GM19025 (cell line): Measurements from ENCODE around the gene NCKAP5.
A peak's percentile ranks its signal among the peaks of the same experiment; 100 is the strongest.

ENCODE experiments used
- ATAC-seq: cut with Tn5 transposase; IDR thresholded peaks from one replicate; pipeline ENCODE4 v1.9.1; 2021; ENCODE audit warnings: mild to moderate bottlenecking, low read depth, moderate library complexity; ENCODE audit not compliant: unreplicated experiment

Gene NCKAP5

DNA sequence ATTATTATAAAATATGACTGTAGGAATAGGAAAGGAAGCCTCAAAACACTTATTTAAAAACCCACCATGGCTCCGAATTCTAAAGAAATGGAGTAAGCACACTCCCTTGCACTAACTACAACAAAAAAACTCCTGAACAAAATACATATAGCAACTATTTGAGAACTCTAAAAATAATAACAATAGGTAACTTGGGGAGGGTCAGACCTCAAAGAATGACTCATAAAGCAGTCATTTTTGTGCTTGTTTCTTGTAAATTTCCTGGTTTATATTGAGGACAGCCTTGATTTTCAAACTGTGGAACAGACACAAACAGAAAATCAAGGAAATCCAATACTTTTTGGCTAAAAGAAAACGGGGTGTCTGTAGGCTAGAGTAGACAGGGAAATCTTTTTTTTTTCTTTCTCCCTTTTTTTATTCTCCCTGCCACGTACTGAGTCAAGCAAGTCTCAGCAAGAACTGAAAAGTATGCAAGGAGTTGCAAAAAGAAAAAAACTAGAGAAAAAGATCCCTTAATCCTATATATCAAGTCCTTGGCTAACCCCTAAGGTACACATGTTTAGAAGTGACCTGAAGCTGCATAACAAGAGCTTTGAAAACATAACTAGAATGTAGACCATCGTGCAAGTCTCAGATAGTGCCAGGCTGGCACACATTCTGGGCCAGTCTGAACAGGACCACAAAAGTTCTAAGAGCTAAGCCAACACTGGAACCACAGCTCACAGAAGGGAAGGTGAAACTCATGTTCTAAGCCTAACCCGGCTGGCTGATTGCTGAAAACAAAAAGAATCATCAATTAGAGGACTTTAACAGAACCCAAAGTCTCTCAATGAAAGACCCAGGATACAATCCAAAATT lies 495.2 kb downstream of the NCKAP5 start:
- no peak for ATAC-seq

DNA sequence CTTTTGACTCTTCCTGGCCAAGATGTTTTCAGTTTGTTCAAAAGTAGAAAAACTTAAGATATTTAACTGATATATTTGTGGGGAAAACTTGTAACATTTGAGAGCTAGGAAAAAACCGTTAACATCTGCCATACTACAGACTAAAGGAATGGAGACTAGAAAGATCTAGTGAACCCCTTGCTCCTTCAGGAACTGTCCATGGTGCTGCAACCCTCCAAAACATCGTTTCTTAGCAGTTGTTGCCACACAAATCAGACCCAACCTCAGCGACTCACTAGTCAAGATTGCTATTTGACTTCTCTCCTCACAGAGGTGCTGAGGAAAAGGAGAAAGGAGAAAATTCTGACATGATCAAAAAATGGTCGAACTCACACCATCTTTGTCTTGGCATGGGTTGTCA lies 504.5 kb downstream of the NCKAP5 start:
- ATAC-seq: no peak

DNA sequence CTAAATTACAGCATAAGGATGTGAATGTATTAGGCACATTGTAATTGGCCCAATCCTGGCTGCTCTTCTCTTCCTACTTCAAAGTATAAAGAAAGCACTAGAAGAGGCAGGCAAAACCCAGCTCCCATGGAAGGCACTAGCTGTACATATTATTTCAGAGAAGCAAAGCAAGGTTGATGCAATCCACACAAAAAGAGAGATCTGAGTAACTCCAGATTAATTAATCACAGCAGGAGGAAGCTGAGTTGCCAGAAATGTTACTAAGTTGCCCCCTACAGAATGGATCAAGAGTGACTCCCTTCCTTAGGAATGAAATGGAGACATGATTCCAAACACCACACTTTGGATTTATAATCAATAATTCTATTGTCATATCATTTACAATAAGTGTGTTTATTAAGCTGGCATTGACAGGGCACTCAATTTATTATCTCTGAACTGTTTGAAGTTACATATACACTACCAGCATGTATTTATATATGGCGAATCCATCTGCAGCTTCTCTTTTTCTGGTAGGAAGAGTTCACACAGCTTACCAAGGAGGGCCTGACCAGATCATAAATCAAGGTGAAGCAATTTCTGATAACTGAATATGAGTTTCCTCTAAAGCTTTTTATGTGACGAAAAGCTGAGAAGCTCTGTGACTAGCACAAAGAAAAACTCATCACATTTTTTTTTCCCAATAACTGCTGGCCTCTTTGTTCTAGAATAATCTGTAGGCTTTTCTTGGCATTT lies 505.2 kb downstream of the NCKAP5 start:
- ATAC-seq: no peak

DNA sequence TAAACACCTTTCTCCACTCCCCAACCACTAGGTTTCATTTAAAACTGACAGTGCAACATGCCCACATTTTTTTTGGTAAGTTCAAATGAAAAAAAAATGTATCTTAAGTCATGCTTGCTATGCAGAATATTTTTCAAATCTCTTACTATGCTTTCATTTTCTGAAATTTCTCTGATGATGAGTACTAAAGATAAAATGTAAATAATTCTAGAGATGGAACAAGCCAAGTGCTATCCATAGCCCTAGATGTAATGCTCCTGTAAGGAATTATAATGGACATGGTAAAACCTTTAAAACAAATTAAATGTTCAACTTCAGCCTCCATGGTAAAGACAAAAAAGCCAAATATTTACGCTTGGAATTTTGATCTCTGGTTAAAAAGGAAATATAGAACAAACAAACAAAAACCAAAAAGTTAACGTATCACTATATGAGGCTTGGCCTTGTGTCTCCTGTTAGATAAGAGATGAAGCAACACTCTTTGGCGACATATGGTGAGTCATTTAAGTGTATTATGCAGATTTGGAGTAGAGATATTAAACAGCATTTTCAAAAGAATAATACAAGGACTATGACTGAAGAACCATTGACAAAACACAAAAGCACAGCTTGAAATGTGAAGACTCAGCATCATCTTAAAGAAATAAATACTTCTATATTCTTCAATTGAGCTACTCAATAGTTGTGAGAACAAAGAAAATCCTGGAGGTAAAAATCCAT lies 506.2 kb downstream of the NCKAP5 start:
- ATAC-seq: no peak

DNA sequence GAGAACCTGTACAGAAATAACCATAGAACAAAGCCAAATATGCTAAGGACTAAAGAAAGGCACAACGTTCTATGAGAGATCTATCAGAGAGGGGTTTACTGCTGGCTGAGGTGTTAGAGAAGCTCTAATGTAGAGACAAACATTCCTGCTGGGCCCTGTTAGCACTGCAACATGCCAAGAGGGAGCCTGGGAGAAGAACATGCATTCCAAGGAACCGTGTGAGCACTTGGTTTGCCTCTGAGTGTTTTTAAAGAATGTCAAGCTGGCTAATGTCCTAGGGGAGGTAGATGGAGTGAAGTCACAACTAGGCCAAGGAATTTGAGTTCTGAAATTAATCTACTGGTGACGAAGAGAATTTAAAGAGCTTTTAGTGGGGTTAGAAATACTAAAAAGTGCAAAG lies 514.0 kb downstream of the NCKAP5 start:
- no peak for ATAC-seq

DNA sequence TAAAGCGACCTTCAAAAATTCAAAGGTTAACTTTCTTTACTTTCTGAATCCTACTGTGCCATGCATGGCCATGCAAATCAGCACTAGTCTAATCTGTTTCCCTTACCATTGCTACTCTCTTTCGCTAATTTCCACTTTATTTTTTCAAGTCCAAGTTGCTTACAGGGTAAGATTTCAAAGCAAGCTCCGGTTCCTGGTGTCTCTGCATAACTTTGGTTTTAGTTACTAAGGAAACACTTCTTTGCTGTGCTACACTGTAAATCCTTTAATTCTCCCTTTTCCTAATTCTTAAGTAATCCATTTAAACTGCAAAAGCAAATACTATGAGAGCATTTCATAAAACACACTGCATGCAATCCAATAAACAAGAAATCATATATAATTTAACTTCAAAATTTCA lies 514.7 kb downstream of the NCKAP5 start:
- ATAC-seq: no peak

DNA sequence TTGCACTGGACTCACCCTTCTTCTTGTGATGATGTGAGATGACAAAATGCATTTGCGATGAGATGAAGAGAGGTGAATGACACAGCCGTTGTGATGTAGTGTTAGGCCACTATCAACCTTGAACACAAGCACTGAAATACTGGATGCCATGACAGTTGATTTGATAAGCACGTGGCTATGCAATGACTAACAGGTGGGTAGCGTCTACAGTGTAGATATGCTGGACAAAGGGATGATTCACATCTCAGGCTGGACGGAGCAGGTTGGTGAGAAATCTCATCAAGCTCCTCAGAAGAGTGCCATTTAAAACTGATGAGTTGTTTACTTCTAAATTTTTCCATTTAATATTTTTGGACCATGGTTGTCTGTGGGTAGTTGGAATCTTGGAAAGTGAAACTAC lies 522.5 kb downstream of the NCKAP5 start:
- ATAC-seq: no peak

DNA sequence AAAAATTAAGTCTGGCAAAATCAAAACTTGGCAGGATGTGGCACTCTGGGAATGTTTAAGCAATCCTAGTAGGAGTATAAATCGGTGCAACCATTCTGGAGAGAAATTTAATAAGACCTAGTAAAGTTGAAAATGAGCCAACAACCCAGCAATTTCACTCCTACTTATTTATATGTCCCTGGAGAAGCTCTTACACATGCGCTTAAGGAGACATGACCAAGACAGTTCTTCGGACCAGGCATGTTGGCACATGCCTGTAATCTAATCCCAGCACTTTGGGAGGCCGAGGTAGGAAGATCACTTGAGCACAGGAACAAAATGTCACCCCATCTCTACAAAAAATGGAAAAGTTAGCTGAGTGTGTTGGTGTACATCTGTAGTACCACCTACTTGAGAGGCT lies 523.7 kb downstream of the NCKAP5 start:
- ATAC-seq: no peak

DNA sequence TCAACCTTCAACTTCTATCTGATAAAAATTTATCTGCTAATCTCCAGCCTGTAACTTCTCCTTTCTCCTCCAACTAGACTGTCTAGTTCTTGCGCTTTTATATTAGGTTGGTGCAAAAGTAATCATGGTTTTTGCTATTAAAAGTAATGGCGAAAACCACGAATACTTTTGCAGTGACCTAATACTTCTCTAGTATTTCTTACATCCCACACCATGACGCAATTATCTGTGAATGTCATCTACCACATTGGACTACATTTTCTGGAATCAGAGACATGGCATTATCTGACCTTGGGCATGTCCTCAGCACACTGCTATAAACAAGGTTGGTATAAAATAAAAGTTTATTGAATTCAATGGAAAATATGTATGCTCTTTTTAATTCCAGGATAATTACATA lies 528.1 kb downstream of the NCKAP5 start:
- ATAC-seq: no peak

DNA sequence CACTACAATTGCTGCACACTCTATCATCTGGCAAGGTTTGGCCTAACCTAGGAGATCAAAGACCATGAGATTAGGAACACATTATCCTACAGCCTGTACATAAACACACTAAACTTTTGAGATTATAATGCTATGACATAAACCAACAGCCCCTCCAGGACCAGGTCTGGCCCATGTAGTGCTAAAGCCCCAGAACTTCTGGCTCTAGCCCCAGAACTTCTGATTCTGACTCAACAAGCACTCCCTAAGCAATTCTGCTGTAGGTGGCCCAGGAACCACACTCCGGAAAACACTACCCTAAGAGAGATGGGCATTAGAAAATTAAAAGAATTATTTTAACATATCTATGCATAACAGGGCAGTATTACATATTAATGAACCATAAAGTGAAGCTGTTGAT lies 528.7 kb downstream of the NCKAP5 start:
- no peak for ATAC-seq

DNA sequence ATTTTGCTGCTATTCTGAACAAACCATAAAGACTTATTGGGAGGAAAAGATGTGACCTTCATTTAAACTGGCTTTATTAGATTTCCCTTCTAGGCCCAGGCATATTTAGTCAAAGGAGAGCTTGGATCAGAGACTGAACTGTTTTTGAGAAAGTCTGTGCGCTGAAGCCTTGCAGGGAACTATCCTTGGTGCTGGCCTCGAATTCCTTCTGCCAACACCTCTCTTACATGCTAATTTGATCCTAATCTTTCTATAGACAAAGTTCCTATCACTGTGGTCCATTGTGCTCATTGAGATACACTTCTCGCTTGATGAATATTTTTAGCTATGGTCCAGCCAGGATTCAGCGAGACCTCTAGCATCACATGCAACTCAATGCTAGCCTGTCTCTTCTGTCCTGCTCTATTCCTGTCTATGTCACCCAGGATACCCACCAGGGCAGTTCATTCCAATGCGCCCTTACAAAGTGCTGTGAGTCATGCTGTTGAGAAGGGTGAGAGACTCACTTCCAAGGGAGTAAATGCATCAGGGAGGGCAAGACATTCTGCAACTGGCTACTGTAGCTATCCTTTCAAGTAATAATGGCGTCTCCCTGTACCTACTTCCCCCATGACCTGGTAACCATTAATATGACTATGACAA lies 541.6 kb downstream of the NCKAP5 start:
- no peak for ATAC-seq

DNA sequence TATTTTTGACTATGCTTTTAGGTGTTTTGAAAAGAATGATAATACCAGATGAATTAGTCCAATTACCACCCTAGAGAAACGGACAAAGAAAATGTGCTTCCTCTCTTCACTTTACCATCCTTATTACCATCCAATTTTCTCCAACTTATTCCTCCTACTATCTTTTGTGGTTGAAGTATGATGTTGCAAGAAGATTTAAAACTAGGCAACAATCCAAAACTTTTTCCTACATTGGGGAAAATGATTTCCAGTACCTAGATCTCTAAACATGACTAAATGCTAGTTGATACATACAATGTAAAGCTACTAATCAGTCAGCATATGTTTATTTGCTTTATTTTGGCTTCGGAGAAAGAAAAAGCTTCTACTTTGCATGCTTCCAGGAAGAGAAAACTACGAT lies 543.3 kb downstream of the NCKAP5 start:
- ATAC-seq: no peak

DNA sequence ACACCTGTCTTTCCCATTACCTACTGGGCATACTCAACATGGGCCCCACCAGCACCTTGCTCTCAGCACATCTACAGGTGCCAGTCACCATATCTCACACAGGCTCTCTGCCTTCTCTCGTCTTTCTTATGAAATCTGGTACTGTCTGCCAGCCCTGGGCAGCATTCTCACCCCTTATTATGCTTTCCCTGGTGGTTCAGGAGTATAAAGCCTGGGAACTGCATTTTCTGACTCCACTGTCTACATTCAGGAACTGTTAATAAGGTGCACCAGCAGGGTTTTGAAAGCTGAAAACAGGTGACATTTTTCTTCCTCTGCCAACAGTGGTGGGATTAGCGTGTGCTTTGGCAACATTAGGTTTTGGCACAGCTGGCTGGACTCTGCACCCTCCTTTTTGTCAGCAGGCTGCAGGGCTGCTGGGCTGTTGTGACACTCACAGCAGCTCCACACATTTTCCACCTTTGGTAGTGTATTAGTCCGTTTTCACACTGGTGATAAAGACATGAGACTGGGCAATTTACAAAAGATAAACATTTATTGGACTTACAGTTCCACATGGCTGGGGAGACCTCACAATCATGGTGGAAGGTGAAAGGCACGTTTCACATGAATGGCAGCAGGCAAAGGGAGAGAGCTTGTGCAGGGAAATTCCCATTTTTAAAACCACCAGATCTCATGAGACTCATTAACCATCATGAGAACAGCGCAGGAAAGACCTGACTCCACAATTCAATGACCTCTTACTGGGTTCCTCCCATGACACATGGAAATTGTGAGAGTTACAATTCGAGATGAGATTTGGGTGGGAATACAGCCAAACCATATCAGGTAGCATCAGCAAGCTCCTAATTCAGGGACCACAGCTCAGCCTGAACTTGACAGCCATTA lies 555.2 kb downstream of the NCKAP5 start:
- peak; percentile 66 for ATAC-seq

DNA sequence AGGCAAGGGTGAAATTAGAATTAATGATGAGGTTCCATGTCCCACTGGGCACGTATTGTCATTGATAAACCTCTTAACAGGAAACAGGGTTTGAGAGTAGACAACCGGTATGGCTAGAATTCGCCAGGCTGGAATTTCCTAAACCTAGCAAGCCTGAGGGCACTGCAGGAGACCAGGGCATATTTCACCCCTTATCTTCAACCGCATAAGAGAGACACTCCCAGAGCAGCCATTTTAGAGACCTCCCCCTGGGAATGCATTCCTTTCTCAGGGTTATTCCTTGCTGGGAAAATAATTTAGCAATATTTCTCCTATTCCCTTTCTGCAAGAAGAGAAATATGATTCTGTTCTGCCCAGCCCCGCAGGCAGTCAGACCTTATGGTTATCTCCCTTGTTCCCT lies 563.6 kb downstream of the NCKAP5 start:
- no peak for ATAC-seq

DNA sequence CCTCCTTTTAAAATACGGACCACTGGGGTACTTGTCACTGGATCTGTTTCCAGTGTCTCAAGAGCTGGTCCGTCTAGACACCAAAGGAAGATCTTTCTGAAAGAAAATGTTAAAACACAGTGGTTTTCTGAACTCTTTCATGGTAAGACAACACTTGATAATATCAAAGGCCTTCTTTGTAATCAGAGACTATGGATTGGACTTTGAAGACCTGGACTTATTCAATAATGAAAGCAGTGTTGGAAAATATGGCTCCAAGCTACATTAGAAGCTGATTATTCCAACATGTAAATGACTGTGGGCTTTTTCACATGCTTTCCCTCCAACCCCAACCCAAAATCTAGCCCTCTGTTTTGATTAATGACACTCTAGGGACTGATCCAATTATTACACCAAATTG lies 568.8 kb downstream of the NCKAP5 start:
- ATAC-seq: no peak

DNA sequence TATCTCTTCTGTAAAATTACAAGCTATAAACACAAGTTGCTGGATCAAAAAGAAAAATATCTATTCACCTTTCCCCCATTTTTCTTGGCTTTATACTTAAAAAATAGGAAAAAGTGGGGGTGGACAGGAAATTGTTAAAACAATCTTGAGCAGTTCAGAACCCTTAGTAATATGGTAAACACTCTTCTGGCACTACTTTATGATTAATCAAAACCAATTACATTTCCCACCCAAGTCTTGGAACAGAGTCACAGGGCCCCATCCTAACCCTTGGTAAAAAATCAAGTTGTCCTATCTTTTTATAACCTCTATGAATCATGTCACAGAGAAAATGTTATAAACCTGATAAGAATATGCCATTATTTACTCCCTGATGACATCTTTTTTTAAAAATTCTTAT lies 570.0 kb downstream of the NCKAP5 start:
- no peak for ATAC-seq

DNA sequence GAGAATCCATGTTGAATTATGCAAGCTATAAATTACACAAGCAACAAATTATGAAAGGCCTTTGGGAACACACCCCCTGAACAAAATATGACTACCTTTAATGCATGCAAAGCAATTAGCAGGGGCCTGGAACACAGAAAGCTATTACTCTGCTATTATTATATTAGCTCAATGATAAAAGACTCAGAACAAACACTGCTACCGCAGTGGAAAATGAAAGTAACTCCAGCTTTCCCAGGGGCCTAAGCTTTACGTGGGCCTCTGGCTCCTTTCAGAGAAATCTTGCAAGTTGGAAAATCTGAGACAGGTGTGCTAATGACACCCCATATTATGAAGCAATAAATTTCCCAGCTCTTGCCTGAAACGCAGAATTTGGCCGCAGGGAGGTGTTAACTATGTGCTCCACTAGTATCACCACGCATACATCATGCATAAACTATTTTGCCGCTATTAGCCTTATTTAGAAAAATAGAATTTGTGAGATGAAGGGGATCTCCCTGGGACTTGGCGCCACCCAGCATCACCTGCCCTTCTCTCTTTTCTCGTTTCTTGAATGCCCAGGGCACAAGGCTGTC lies 576.7 kb downstream of the NCKAP5 start:
- no peak for ATAC-seq

DNA sequence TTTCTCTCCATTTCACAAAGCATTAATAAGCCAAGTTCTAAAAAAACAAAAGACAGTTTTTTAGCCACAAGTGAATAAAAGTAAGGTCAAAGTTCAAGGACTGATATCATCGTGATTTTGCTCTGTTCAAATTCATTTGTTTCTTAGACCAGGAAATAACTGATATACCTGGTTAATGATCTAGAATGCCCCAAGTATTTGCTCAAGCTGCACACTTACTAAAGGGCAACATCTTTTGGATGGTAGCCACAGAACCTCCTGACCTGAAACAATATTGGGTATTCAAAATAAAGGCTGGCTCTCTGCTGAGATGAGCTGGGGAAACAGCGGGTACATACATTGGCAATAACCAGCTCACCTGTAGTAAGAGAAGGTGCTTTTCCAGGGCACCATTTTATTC lies 583.5 kb downstream of the NCKAP5 start:
- no peak for ATAC-seq

DNA sequence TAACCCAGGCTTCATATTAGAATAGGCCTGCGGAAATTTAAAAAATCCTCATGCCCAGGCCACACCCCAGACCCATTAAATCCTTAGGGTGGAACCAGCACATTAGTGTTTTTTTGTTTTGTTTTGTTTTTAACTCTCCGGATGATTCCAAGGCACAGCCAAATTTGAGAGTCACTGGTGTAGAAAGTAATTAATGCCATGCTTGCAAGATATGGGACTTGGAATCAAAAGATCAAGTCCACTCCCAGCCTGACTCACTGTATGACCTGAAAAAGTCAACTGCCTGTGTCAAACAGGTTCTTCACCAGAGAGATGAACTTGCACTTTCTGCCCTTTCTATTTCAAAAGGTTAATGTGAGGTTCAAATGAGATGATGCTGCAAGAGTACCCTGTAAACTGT lies 588.0 kb downstream of the NCKAP5 start:
- ATAC-seq: no peak
